HCT116 (cell line): Measurements from ENCODE around the gene HOXD10. TPM values are rescaled to one million over a fixed set of nuclear protein-coding genes. Genes with fewer than 3 reads are reported as not detected.

Experiments used
- ATAC-seq: fragments of 200-7000 bp; cut with Tn5 transposase; 2 replicates; pipeline ENCODE4 v1.9.1; 2020; ENCODE audit warnings: mild to moderate bottlenecking, moderate library complexity
- BruUV-seq: library from RNA; stranded (reverse); fragments of 400-500 nt; replicated peaks from 2 replicates; lab custom pipeline; 2021; lab: Mats Ljungman, UMichigan
- CTCF ChIA-PET: fragments of 300-600 bp; sonication (Branson Sonifier 250); formaldehyde crosslinking; loops from one replicate; lab custom pipeline; 2021; ENCODE audit warnings: antibody characterized with exemption; lab: Charles Lee
- POLR2A ChIA-PET: fragments of 300-600, 350-600 bp; sonication (Branson Sonifier 250); formaldehyde crosslinking; loops from one replicate; lab custom pipeline; 2021; ENCODE audit warnings: antibody characterized with exemption; lab: Charles Lee
- RAD21 ChIA-PET, 2 experiments: fragments of 300-600 bp; sonication (Branson Sonifier 250); formaldehyde crosslinking; loops; one replicate each; lab custom pipeline; 2023; ENCODE audit warnings: low total read pairs in 2 of 2; ENCODE audit not compliant: uncharacterized antibody in 2 of 2, unreplicated experiment in 2 of 2, low non-redundant PET in 1 of 2; lab: Charles Lee
- DNase-seq: peaks from one replicate; pipeline ENCODE4 v3.0.0-alpha.2; 2010; ENCODE audit warnings: low read depth, low spot score
- H2AFZ ChIP-seq: fragments of 200-600 bp; shearing (Covaris generic), sonication (generic); 2 replicates; pipeline ENCODE4 v1.6.1; 2017; ENCODE audit warnings: low read depth, mixed run types, mixed read lengths, antibody characterized with exemption, low read length; ENCODE audit not compliant: poor library complexity, severe bottlenecking
- H3K27ac ChIP-seq: 2 replicates; pipeline ENCODE4 v1.5.1; 2012; ENCODE audit warnings: low read depth, low read length
- H3K27me3 ChIP-seq: fragments of 200-600 bp; sonication (generic); 2 replicates; pipeline ENCODE4 v1.6.1; 2016; ENCODE audit warnings: mixed run types, low read length, mixed read lengths; ENCODE audit not compliant: insufficient read depth
- H3K36me3 ChIP-seq, 2 experiments: fragments of 200-500 bp in 1 of 2; fragments of 200-600 bp in 1 of 2; sonication (Bioruptor generic) in 1 of 2; sonication (generic) in 1 of 2; 2 replicates each; pipeline versions ENCODE4 v1.5.1 to v1.6.1; 2014 to 2016; ENCODE audit warnings: low read length in 2 of 2, inconsistent platforms in 1 of 2, mixed read lengths in 1 of 2, mixed run types in 1 of 2; ENCODE audit not compliant: insufficient read depth in 2 of 2, control insufficient read depth in 1 of 2
- H3K4me1 ChIP-seq, 2 experiments: fragments of 200-600 bp in 1 of 2; sonication (generic) in 1 of 2; 2 replicates each; pipeline versions ENCODE4 v1.5.1 to v1.6.1; 2012 to 2017; ENCODE audit warnings: low read length in 2 of 2, inconsistent platforms in 1 of 2, mild to moderate bottlenecking in 1 of 2, mixed read lengths in 1 of 2, mixed run types in 1 of 2, moderate library complexity in 1 of 2; ENCODE audit not compliant: insufficient read depth in 2 of 2, control insufficient read depth in 1 of 2
- H3K4me2 ChIP-seq: fragments of 200-600 bp; sonication (generic); 2 replicates; pipeline ENCODE4 v1.6.1; 2017; ENCODE audit warnings: mixed run types, low read length, mixed read lengths
- H3K4me3 ChIP-seq, 2 experiments: fragments of 200-600 bp in 1 of 2; sonication (generic) in 1 of 2; replicated peaks in 1 of 2; 2 replicates each; pipeline ENCODE4 v1.5.1; 2011 to 2016; ENCODE audit warnings: low read length in 2 of 2, control low read depth in 1 of 2, low read depth in 1 of 2, mild to moderate bottlenecking in 1 of 2, mixed read lengths in 1 of 2, mixed run types in 1 of 2
- H3K79me2 ChIP-seq: fragments of 200-600 bp; sonication (generic); 2 replicates; pipeline ENCODE4 v1.6.1; 2017; ENCODE audit warnings: mild to moderate bottlenecking, mixed run types, low read length, moderate library complexity, mixed read lengths; ENCODE audit not compliant: insufficient read depth
- H3K9ac ChIP-seq: fragments of 200-600 bp; sonication (generic); 2 replicates; pipeline ENCODE4 v1.6.1; 2016; ENCODE audit warnings: low read length, mixed read lengths
- H3K9me2 ChIP-seq: fragments of 200-600 bp; sonication (generic), shearing (Covaris generic); 2 replicates; pipeline ENCODE4 v1.6.1; 2017; ENCODE audit warnings: mixed run types, mild to moderate bottlenecking, moderate library complexity; ENCODE audit not compliant: insufficient read depth
- H3K9me3 ChIP-seq, 2 experiments: fragments of 200-500 bp in 1 of 2; fragments of 200-600 bp in 1 of 2; sonication (Bioruptor generic) in 1 of 2; sonication (generic) in 1 of 2; 2 replicates each; pipeline ENCODE4 v1.6.1; 2014 to 2017; ENCODE audit warnings: low read length in 2 of 2, mixed read lengths in 2 of 2, inconsistent platforms in 1 of 2, low read depth in 1 of 2, mild to moderate bottlenecking in 1 of 2, mixed run types in 1 of 2, moderate library complexity in 1 of 2; ENCODE audit not compliant: control insufficient read depth in 1 of 2, insufficient read depth in 1 of 2
- H4K20me1 ChIP-seq: fragments of 200-600 bp; sonication (generic), shearing (Covaris generic); 2 replicates; pipeline ENCODE4 v1.6.1; 2017; ENCODE audit warnings: mixed run types, mild to moderate bottlenecking, moderate library complexity; ENCODE audit not compliant: insufficient read depth
- CBX3 ChIP-seq: IDR thresholded peaks from 2 replicates; pipeline ENCODE4 v1.6.1; 2012; ENCODE audit warnings: low read depth
- CEBPB ChIP-seq: IDR thresholded peaks from 2 replicates; pipeline ENCODE4 v1.6.1; 2012; ENCODE audit warnings: low read depth
- EGR1 ChIP-seq: IDR thresholded peaks from 2 replicates; pipeline ENCODE4 v1.6.1; 2012; ENCODE audit warnings: low read depth
- FOSL1 ChIP-seq: IDR thresholded peaks from 2 replicates; pipeline ENCODE4 v1.6.1; 2012; ENCODE audit warnings: low read depth
- POLR2A ChIP-seq: IDR thresholded peaks from 2 replicates; pipeline ENCODE4 v1.7.0; 2011; ENCODE audit warnings: borderline replicate concordance; ENCODE audit not compliant: insufficient read depth, insufficient read length; ENCODE audit errors: extremely low read depth
- RAD21 ChIP-seq: IDR thresholded peaks from 2 replicates; pipeline ENCODE4 v1.6.1; 2012; ENCODE audit warnings: low read depth, mild to moderate bottlenecking
- SP1 ChIP-seq: IDR thresholded peaks from 2 replicates; pipeline ENCODE4 v1.6.1; 2012; ENCODE audit warnings: low read depth
- SRF ChIP-seq: IDR thresholded peaks from 2 replicates; pipeline ENCODE4 v1.6.1; 2012; ENCODE audit warnings: low read depth
- YY1 ChIP-seq: IDR thresholded peaks from 2 replicates; pipeline ENCODE4 v1.6.1; 2011; ENCODE audit warnings: low read length, low read depth, moderate library complexity, mild to moderate bottlenecking; ENCODE audit not compliant: insufficient replicate concordance; ENCODE audit errors: extremely low read depth
- ZNF274 ChIP-seq: fragments of 200-500 bp; sonication (Bioruptor generic); IDR thresholded peaks from 2 replicates; pipeline ENCODE4 v1.6.1; 2014; ENCODE audit warnings: mild to moderate bottlenecking, low read depth, low read length, inconsistent platforms
- intact Hi-C: fragments of 100-400 bp; cut with micrococcal nuclease; formaldehyde crosslinking; loops from 2 replicates; pipeline ENCODE4 v1.10.0; 2022
- total RNA-seq: library from RNA; stranded (reverse); gene quantifications from one replicate; pipeline ENCODE4 v1.2.1, GENCODE V29; 2021; ENCODE audit not compliant: unreplicated experiment
- TF ChIP-seq, protein P1 (sequence below): IDR thresholded peaks from 2 replicates; pipeline ENCODE4 v1.6.1; 2012; ENCODE audit warnings: low read depth

Gene HOXD10
- total RNA-seq, 1 experiment from 2014 or later = not detected

DNA sequence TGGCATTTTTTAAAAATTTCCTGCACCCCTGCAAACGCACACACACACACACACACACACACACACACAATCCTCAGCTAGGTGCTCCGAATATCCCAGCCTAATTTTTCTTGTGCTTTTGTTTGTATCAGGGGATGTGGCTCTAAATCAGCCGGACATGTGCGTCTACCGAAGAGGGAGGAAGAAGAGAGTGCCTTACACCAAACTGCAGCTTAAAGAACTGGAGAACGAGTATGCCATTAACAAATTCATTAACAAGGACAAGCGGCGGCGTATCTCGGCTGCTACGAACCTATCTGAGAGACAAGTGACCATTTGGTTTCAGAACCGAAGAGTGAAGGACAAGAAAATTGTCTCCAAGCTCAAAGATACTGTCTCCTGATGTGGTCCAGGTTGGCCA is 22.2 kb upstream of the HOXD10 start:
- H3K27ac ChIP-seq = no peak overlapping the region
- TF ChIP-seq RAD21 = no peak
- no peak for TF ChIP-seq CBX3
- TF ChIP-seq POLR2A = no peak
- TF ChIP-seq YY1 = no peak
- TF ChIP-seq CEBPB = no peak
- TF ChIP-seq SP1 = no peak
- no peak for TF ChIP-seq ZNF274
- no peak for TF ChIP-seq FOSL1
- no peak for TF ChIP-seq SRF
- no peak for TF ChIP-seq EGR1
- TF ChIP-seq, protein P1, sequence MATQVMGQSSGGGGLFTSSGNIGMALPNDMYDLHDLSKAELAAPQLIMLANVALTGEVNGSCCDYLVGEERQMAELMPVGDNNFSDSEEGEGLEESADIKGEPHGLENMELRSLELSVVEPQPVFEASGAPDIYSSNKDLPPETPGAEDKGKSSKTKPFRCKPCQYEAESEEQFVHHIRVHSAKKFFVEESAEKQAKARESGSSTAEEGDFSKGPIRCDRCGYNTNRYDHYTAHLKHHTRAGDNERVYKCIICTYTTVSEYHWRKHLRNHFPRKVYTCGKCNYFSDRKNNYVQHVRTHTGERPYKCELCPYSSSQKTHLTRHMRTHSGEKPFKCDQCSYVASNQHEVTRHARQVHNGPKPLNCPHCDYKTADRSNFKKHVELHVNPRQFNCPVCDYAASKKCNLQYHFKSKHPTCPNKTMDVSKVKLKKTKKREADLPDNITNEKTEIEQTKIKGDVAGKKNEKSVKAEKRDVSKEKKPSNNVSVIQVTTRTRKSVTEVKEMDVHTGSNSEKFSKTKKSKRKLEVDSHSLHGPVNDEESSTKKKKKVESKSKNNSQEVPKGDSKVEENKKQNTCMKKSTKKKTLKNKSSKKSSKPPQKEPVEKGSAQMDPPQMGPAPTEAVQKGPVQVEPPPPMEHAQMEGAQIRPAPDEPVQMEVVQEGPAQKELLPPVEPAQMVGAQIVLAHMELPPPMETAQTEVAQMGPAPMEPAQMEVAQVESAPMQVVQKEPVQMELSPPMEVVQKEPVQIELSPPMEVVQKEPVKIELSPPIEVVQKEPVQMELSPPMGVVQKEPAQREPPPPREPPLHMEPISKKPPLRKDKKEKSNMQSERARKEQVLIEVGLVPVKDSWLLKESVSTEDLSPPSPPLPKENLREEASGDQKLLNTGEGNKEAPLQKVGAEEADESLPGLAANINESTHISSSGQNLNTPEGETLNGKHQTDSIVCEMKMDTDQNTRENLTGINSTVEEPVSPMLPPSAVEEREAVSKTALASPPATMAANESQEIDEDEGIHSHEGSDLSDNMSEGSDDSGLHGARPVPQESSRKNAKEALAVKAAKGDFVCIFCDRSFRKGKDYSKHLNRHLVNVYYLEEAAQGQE = no peak
- ATAC-seq (no peak), DNase-seq (no peak)
- CTCF ChIA-PET = no interaction called here
- intact Hi-C loops = no loop called here
- H3K4me3 ChIP-seq = no peak overlapping the region
- POLR2A ChIA-PET = no interaction called here
- H3K9ac ChIP-seq = no peak overlapping the region
- H3K36me3 ChIP-seq = no peaks in the 10 kb centered on the region
- no TSS peak for BruUV-seq
- no peaks in the 10 kb centered on the region for H3K27me3 ChIP-seq
- H3K4me1 ChIP-seq = peaks cover 5 to 18% of the 10 kb centered on the region in 2 experiments; a peak in 3 of 4 replicates
- H3K9me3 ChIP-seq = no peaks in the 10 kb centered on the region
- RAD21 ChIA-PET = no interaction called here
- no peaks in the 10 kb centered on the region for H3K9me2 ChIP-seq
- H2AFZ ChIP-seq = no peak overlapping the region
- H3K4me2 ChIP-seq = no peak overlapping the region
- H4K20me1 ChIP-seq = no peaks in the 10 kb centered on the region
- H3K79me2 ChIP-seq = no peaks in the 10 kb centered on the region
